Panc1 (cell line): ENCODE measurements around the gene OR9K2.

ENCODE experiments used
- CTCF ChIP-seq: fragments of 450-650 bp; IDR thresholded peaks from 2 replicates; pipeline ENCODE4 v1.5.1; 2017; ENCODE audit warnings: mild to moderate bottlenecking
- REST ChIP-seq, 2 experiments: IDR thresholded peaks; 2 replicates each; pipeline ENCODE4 v1.6.1; 2011 to 2012; ENCODE audit warnings: low read depth in 2 of 2, control low read depth in 1 of 2, low read length in 1 of 2, mild to moderate bottlenecking in 1 of 2, moderate library complexity in 1 of 2; ENCODE audit not compliant: insufficient read depth in 1 of 2
- SIN3A ChIP-seq: IDR thresholded peaks from 2 replicates; pipeline ENCODE4 v1.6.1; 2012; ENCODE audit warnings: low read depth, mild to moderate bottlenecking, low read length, moderate library complexity, borderline replicate concordance; ENCODE audit not compliant: insufficient read depth

- TF ChIP-seq REST (IDR thresholded peaks at IDR 0.05; ENCODE audit: insufficient read depth in 1 of 2, low read depth in 2 of 2, low read length in 1 of 2) (no peak), CTCF (no peak), SIN3A (no peak)
Observed at GRCh38 chr12:55126106-55126505, at the start of gene OR9K2.
